ENCODE measurements around the gene DHRS2. TPM values are rescaled to one million over a fixed set of nuclear protein-coding genes. Genes with fewer than 3 reads are reported as not detected.

Gene DHRS2
- total and polyA plus RNA-seq, 2 of the 4 experiments (the other 2 are of a cell fraction) = 0.12 to 0.18 TPM

GRCh38 chr14:23601424-23601823 lies 34.7 kb upstream of the DHRS2 start:
- Histone ChIP-seq H3K27ac (ENCODE audit: insufficient read depth, low read length) (no peak overlapping the region), H3K9me3 (ENCODE audit: control insufficient read depth, insufficient read depth, low read length) (no peaks in the 10 kb centered on the region), H3K79me1 (ENCODE audit: low read depth in 1 of 2, low read length in 2 of 2) (no peaks in the 10 kb centered on the region), H4K91ac (ENCODE audit: insufficient read depth, low read depth, low read length) (no peak overlapping the region), H4K5ac (ENCODE audit: low read depth, low read length) (no peak overlapping the region), H3K23ac (ENCODE audit: low read depth, low read length) (no peak overlapping the region), H3K9me1 (ENCODE audit: insufficient read depth, low read length) (no peaks in the 10 kb centered on the region), H3K4me2 (ENCODE audit: low read depth, low read length) (no peak overlapping the region), H2BK15ac (ENCODE audit: low read depth, low read length) (no peak overlapping the region), H4K8ac (ENCODE audit: low read depth in 2 of 2, low read length in 2 of 2) (no peak overlapping the region), H2BK5ac (ENCODE audit: low read depth, low read length, poor library complexity, severe bottlenecking) (no peak overlapping the region), H2BK20ac (ENCODE audit: low read depth, low read length) (no peak overlapping the region), H3K36me3 (ENCODE audit: control insufficient read depth, insufficient read depth, low read length) (no peaks in the 10 kb centered on the region), H3K56ac (ENCODE audit: extremely low read depth, insufficient read depth, low read length) (no peak overlapping the region), H3K9ac (ENCODE audit: low read depth, low read length) (no peak overlapping the region), H2AFZ (replicated peaks; ENCODE audit: low read length, poor library complexity) (no peak overlapping the region), H3K4ac (ENCODE audit: low read depth, low read length) (no peak overlapping the region), H2AK9ac (replicated peaks; ENCODE audit: low read depth, low read length, poor library complexity) (no peak overlapping the region), H3K14ac (replicated peaks; ENCODE audit: low read depth, low read length) (no peak overlapping the region), H2AK5ac (ENCODE audit: low read depth, low read length) (no peak overlapping the region), H3K27me3 (ENCODE audit: control insufficient read depth, insufficient read depth, low read length) (no peaks in the 10 kb centered on the region), H3K4me1 (ENCODE audit: control insufficient read depth, insufficient read depth, low read length) (no peaks in the 10 kb centered on the region), H4K20me1 (ENCODE audit: insufficient read depth, low read length) (no peaks in the 10 kb centered on the region), H3K18ac (ENCODE audit: low read depth, low read length) (no peak overlapping the region), H2BK120ac (ENCODE audit: low read depth, low read length) (no peak overlapping the region), H3K4me3 (ENCODE audit: insufficient read depth, low read depth, low read length) (no peak overlapping the region)
- no peak for TF ChIP-seq CHD1 (IDR thresholded peaks at IDR 0.05; ENCODE audit: low read depth, low read length)
- no peak for TF ChIP-seq NFE2L2 (IDR thresholded peaks at IDR 0.05; ENCODE audit: low read depth, low read length)
- no peak for TF ChIP-seq MAFK (IDR thresholded peaks at IDR 0.05; ENCODE audit: low read depth, low read length)
- no peak for TF ChIP-seq RFX5 (IDR thresholded peaks at IDR 0.05; ENCODE audit: low read depth, low read length)
- no peak for TF ChIP-seq ELK1 (IDR thresholded peaks at IDR 0.05; ENCODE audit: borderline replicate concordance, low read depth, low read length)
- no peak for TF ChIP-seq BHLHE40 (IDR thresholded peaks at IDR 0.05; ENCODE audit: low read depth, low read length)
- no peak for TF ChIP-seq MAZ (IDR thresholded peaks at IDR 0.05; ENCODE audit: borderline replicate concordance, low read depth, low read length)
- TF ChIP-seq POLR2A (IDR thresholded peaks at IDR 0.05; ENCODE audit: low read depth, low read length) = no peak
- no peak for TF ChIP-seq RCOR1 (IDR thresholded peaks at IDR 0.05; ENCODE audit: insufficient replicate concordance, low read length)
- intact Hi-C loops (cut with micrococcal nuclease) (no loop called here), in situ Hi-C loops (cut with MboI; ENCODE audit: low sequenced_read_pairs) (no loop called here), dilution Hi-C loops (cut with HindIII; ENCODE audit: low sequenced_read_pairs, unreplicated experiment) (no loop called here)
- ATAC-seq (ENCODE audit: low read depth) = no peak
- CTCF ChIA-PET = interaction anchor here (1.6 kb wide), 1 partner anchor 12 kb away, joined by 5 read pairs; no protein-coding TSS in a partner anchor
- no TSS peak for BruUV-seq (replicated peaks)
- POLR2A ChIA-PET (ENCODE audit: unreplicated experiment) = no interaction called here
- DNase-seq = no peak
